Measurements from ENCODE around the gene PDE2A.
"Not testable (repeated sequence)": the region's sequence is repeated elsewhere in the genome, so short reads cannot be mapped to it uniquely, and the experiment has no call there.

Gene PDE2A

GRCh38 chr11:72576661-72577060 lies 97.6 kb downstream of the PDE2A start:
- no peak for DNase-seq (ENCODE audit: low read depth)

- no peak for DNase-seq (ENCODE audit: low read depth)
Measured at GRCh38 chr11:72576243-72576595, 98.0 kb downstream of the PDE2A start.

GRCh38 chr11:72575533-72576242 lies 98.5 kb downstream of the PDE2A start:
- DNase-seq (ENCODE audit: low read depth) = no peak

GRCh38 chr11:72574548-72575460 lies 99.4 kb downstream of the PDE2A start:
- DNase-seq (ENCODE audit: low read depth) = no peak

- DNase-seq (ENCODE audit: low read depth) = no peak
Measured at GRCh38 chr11:72573855-72574445, 100.3 kb downstream of the PDE2A start.

- DNase-seq (ENCODE audit: low read depth) = peak; percentile 13
Measured at GRCh38 chr11:72573072-72573854, 101.0 kb downstream of the PDE2A start.

GRCh38 chr11:72572540-72572939 lies 101.7 kb downstream of the PDE2A start:
- not testable (repeated sequence) for DNase-seq (ENCODE audit: low read depth)

- no peak for DNase-seq (ENCODE audit: low read depth)
Measured at GRCh38 chr11:72570893-72571661, 103.1 kb downstream of the PDE2A start.

- no peak for DNase-seq (ENCODE audit: low read depth)
Measured at GRCh38 chr11:72569966-72570892, 104.0 kb downstream of the PDE2A start.

GRCh38 chr11:72568861-72569260 lies 105.4 kb downstream of the PDE2A start:
- no peak for DNase-seq (ENCODE audit: low read depth)

GRCh38 chr11:72562431-72562830 lies 111.8 kb downstream of the PDE2A start:
- no peak for DNase-seq (ENCODE audit: low read depth)

- DNase-seq (ENCODE audit: low read depth) = no peak
Measured at GRCh38 chr11:72561856-72562255, 112.4 kb downstream of the PDE2A start.

- DNase-seq (ENCODE audit: low read depth) = not testable (repeated sequence)
Measured at GRCh38 chr11:72560864-72561263, 113.4 kb downstream of the PDE2A start.

- DNase-seq (ENCODE audit: low read depth) = no peak
Measured at GRCh38 chr11:72556433-72556832, 117.8 kb downstream of the PDE2A start.

GRCh38 chr11:72555014-72555522 lies 119.2 kb downstream of the PDE2A start:
- not testable (repeated sequence) for DNase-seq (ENCODE audit: low read depth)

- DNase-seq (ENCODE audit: low read depth) = no peak
Measured at GRCh38 chr11:72553706-72554105, 120.5 kb downstream of the PDE2A start.

GRCh38 chr11:72552399-72552910 lies 121.8 kb downstream of the PDE2A start:
- DNase-seq (ENCODE audit: low read depth) = no peak

GRCh38 chr11:72551571-72551970 lies 122.7 kb downstream of the PDE2A start:
- no peak for DNase-seq (ENCODE audit: low read depth)

- DNase-seq (ENCODE audit: low read depth) = no peak
Measured at GRCh38 chr11:72548463-72548862, 125.8 kb downstream of the PDE2A start.

GRCh38 chr11:72546866-72547265 lies 127.4 kb downstream of the PDE2A start:
- no peak for DNase-seq (ENCODE audit: low read depth)
